Epidermal melanocyte (primary cell): Measurements from ENCODE around the gene SDF2.
A peak's percentile ranks its signal among the peaks of the same experiment; 100 is the strongest.

Source experiments
- DNase-seq: peaks from one replicate; pipeline ENCODE4 v3.0.0; 2011; ENCODE audit warnings: low spot score; ENCODE audit not compliant: insufficient read length

SDF2 gene, protein sequence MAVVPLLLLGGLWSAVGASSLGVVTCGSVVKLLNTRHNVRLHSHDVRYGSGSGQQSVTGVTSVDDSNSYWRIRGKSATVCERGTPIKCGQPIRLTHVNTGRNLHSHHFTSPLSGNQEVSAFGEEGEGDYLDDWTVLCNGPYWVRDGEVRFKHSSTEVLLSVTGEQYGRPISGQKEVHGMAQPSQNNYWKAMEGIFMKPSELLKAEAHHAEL

DNA sequence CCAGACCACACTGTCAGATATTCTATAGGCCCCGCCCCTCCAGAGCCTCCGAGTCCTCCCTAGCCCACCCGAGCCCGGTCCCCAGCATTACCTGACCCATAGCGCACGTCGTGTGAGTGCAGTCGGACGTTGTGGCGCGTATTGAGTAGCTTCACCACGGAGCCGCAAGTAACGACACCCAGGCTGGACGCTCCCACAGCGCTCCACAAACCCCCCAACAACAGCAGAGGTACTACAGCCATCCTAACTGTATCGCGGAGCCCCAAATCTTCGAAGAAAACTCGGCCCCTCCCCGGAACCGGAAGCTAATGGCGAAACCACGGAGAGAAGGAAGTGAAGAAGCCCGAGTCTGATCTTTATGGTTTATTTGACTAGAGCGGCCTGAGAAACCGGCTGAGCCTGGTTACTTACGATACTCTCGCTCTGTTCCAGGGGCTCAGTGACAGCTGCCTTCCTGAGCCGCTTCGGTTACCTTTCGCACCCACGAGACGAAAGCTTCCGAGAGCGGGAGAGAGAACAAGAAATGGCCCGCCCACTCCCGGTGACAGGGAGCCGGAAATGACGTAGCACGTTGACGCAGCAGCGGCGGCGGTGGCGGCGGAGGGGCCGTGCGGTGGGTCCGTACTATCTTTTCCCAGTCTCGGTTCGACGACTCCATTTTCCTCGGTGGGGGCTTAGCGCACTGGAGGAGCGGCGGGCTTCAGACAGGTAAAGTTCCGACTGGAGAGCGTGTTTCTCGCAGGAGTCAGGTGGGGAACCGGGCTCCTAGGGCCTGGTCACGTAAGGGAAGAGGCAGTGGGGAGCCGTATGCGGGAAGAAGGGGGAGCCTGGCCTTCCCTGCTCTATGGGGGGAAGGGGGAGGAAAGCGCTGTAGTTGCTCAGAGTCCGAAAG lies at the start of gene SDF2, which contains the start of gene SUPT6H:
SDF2 (minus strand) TSS at position 272 of the 892 bp plus-strand sequence; CDS start at position 242, 30 bp downstream.
SUPT6H (plus strand) TSS at position 571 of the 892 bp plus-strand sequence. CDS start 11,197 bp downstream, outside the sequence.
- DNase-seq, result peak; percentile 92

DNA sequence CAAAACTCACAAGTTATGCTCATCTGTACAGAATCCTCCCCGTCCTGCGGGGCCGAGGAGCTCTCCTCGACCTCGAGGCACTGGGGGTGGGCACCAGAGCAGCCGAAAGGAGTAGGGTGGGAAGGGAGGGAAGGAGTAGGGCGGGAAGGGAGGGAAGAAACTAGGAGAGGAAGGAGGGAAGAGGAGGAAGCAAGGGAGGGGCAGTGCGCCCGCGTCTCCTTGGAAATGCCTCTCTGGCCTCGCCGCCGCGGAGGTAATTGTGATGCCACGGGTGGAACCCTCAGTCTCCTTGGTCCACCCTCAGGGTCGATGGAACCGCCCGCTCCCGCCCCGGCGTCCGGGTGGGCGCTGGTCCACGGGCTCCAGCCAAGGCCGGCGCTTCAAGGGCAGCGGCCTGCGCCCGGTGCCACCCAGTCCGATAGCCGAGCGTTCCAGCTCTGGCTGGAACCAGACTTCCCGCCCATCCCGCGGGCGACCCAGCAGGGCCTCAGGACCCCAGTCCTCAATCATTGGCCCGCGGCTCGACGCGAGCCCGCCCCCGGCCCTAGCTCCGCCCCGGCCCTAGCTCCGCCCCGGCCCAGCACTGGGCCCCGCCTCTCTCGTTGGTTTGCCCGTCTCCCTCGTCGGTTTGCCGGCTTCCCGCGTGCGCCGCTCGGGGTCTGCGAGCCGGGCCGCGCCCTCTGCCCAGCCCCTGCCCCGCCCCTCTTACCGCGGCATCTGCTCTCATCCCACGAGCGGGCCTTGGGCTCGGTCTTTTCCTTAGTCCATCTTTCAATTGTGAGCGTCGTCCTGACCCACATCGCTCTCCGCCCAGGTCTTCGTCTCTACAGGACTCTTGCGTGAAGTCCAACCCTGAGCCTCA lies 49.4 kb upstream of the SDF2 start:
- peak; percentile 96 for DNase-seq

DNA sequence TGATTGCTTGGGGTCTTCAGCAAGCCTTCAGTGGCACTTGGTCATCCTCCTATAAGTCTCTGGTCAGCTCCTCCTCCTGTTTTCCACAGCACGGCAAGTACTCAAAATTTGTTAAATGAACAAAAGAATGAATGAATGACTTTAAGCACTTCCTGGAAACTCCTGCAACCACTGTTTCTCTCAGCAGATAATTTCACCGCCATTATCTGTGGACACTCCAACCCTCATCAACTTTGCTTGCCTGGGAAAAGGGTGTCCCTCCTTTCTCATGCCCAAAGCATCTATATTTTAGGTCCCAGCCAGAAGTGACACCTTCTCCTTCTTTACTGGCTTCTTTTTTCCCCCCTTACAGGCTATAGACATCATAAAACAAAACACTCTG lies 45.6 kb upstream of the SDF2 start:
- DNase-seq, result no peak

DNA sequence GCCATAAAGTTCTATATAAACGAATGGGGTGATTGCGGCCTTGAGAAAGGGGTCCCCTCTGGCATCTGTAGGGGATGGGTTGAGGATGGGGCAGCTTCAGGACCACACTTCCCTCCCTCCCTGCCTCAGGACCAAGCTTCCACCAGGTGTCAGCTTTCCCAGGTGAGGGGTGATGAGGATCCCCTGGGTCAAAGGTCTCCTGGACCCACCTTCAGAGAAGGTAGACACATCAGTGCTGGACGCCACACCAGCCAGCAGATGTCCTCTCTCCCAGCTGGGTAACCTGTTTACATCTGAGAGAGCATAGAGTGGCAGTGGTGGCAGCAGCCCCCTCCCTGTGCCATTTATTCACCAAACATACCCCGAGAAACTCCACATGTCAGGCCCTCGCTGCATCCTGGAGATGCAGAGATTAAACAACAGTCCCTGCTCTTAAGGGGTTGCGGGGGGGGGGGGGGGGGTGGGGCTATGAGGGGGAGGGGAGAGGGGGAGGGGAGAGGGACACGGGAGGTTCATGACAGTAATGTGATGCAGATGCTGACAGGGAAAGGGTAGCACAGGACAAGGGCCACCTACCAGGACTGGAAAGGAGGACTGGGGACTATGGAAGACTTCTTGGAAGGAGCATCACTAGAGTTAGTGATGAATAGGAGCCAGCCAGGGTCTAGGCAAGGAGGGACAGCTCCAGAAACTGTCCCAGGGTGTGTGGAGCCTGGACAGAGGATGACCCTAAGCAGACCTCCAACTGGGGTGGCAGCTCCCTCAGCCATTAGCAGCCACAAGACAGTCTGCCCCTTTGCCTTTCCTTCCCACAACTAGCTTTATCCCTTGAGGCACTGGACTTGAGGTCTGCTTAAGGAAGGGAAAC lies 45.0 kb upstream of the SDF2 start:
- DNase-seq, result peak; percentile 9

DNA sequence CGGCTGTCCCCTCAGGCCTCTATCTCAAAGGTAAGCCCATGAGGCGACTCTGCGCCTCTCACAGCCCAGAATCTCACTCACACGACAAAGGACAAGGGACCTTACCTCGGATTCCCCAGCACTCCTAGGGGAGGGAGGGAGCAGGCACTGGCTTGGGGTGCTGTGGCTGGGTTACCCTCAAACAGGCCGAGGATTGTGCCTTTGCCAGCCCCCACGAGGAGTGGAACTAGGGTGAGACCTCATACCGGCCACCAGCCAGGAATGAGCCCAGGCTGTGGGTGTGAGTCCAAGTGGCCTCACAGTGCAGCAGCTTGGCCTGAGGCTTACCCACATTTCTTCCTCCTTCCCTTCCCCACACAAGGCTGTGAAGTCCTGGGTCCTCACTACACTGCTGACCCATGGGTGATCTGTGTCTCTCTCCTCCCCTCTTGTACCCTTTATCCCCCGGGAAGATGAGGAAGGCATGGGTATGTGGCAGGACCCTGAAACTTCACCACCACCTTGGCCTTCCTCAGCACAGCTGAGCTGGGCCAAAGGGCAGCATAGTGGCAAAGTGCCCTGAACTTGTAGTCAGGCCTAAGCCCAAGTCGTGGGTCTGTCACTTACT lies 44.1 kb upstream of the SDF2 start:
- peak; percentile 12 for DNase-seq

GRCh38 chr17:28705074-28705659 lies 43.5 kb upstream of the SDF2 start:
- DNase-seq, result peak; percentile 0

DNA sequence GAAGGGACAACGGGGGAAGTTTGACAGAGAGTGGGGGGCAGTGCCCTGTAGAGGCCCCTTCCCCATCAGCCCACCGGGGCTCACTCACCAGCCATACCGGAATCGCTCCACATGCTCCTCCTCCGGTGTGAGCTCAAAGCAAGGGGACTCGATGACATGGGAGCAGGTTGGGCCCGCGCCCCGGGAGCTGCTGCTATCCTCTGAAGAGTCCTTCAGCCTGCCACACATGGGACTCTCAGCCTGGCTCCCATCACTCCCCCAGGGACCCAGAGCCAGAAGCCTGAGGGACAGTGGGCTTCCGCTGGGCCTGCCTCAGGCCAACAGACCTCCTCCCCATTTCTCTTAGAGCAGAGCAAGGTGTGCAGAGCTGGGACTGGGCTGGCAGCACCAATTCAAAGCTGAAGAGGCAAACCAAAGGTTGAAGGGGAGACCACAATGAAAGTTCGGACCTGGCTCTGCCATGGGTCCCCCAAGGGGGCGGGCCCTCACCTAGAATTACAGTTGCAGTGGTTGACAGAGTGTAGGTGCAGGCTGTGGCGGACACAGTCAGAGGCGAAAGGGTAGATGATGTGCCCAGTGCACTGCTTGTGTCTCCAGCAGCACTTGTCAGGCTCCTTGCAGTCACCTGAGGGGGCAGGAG lies 42.6 kb upstream of the SDF2 start:
- DNase-seq, result peak; percentile 3

DNA sequence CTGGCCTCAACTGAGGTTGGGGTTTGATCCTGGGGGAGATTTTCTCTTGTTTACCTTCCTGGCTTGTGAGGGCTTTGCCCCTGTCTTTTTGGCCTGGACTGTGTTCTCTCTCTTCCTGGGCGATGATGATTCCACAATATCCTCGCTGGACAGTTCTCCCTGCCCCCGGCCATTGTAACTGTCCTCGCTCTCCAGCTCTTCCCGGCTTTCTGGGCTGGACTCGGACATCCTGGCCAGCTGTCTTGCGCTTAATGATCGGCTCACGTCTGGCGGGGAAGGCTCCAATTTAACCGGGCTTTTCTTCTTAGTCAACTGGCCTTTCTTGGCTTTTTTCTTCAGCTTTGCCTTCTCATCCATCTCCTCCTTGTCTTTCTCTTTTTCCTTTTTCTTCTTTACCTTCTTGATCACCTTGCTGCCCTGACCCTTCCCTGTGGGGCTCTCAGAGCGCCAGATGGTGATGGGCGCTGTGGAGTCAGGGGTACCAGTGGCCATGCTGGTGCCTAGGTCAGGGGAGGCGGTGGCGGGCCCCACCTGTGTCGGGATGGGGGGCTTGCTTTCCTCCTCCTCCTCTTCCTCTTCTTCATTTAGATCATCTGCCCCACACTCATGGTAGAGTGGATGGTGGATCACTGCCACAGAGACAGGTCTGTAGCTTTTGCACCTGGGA lies 42.0 kb upstream of the SDF2 start:
- peak; percentile 4 for DNase-seq

DNA sequence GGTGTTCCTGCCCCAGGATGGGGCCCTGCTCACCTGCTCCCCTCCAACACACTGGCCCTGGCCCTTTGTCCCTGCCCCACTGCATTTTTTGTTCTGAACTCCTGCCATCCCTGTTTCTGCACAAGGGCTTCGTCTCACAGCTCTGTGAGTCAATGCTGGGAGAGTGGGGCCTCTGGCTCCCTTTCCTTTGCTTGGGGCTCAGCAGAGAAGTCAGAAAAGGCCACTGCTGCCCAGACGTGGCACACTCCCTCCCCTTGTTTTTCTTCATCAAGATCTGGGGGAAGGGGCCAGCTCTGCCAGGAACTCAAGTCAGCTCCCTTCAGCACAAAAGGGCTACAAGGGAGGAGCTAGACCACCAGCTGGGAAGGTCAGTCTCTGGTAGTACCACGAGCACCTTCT lies 41.0 kb upstream of the SDF2 start:
- peak; percentile 2 for DNase-seq

DNA sequence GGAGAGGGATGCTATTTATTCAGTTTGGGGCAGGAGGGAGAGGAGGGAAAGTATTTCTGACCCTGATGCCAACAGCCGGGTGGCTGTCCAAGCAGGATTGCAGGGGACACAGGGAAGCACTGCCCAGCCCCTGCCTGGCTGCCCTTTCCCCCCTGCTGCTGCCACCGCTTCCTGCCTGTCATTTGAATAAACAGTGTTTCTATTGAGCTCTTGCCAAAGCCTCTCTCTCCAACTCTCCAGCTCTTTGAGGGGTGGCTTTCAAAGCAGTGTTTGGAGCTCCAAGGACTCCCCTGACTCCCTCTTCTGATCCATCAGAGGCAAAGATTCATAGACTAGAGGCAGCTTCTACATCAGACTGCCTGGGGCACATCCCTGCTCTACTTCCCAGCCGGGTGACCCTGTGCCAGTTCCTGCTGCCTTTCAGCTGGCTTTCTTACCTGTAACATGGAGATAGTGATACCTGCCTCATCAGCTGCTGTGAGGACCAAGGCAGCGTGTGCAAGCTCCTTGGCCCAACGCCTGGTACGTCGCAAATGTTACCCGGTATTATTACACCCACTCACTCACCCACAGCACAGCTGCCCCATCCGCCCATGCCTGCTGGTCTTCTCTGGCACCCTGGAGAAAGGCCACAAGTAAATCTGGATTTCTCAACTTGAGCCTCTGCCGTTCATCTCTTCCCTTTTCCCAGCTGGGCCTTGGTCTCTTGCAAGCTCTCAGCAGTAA lies 40.5 kb upstream of the SDF2 start:
- DNase-seq, result peak; percentile 5

- DNase-seq, result no peak
Observed at GRCh38 chr17:28700830-28701492, 39.3 kb upstream of the SDF2 start.

- DNase-seq, result no peak
Observed at GRCh38 chr17:28700278-28700677, 38.6 kb upstream of the SDF2 start.

- no peak for DNase-seq
Observed at GRCh38 chr17:28698253-28698941, 36.7 kb upstream of the SDF2 start.

GRCh38 chr17:28693869-28694268 lies 32.2 kb upstream of the SDF2 start:
- DNase-seq, result no peak

DNA sequence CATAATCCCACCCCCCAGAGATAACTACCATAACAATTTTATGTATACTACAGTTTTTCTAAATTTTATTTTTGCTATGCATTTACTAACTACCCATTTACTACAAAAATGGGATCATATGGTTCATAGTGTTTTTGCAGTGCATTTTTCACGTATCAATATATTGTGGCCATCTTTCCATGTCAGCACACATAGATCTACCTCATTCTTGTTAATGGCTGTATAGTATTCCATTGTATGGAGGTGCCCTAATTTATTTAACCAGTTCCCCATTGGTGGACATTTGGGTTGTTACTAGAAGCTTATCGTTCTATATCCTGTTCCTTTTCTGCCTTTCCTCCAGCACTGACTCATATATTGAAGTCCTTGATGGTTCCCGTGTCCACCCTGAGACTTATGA lies 27.3 kb upstream of the SDF2 start:
- no peak for DNase-seq

DNA sequence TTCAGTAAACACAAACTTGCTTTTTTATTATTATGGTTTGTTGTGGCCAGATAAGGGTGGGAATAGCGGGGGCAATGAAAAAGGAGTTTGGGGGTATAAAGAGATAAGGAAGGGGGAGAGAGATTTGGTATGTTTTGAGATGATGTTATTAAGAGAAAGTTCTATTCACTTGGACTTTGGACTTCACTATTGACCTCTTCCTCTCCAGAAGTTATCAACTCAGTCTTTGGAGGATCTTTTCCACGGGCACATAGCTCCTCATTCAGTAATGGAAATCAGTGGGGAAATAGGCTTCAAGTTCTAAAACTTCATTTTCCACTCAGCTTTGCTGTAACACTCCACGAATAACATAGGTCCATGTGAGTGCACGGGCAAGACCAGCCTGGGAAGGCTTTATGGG lies 26.8 kb upstream of the SDF2 start:
- no peak for DNase-seq

DNA sequence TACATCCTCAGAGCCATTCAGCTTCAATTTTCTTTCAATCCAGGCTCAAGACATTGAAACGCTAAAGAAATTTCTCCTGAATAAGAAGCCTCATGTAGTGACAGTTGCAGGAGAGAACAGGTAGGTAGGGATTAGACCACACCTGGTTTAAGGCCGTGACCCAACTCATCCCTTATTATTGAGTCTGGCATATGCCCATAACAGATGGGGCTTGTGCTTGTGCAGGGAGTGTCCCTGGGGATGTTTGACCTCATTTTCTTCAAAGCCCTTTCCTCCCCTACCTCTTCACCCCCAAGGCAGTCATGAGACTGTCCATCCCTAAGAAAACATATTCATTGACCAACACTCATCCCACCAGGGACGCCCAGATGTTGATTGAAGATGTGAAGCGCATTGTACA lies 24.6 kb upstream of the SDF2 start:
- no peak for DNase-seq
